ENCODE data around the gene SLC1A6.
"Not testable (repeated sequence)": the region's sequence is repeated elsewhere in the genome, so short reads cannot be mapped to it uniquely, and the experiment has no call there.

Gene SLC1A6

GRCh38 chr19:14949876-14950275, 29.8 kb downstream of the SLC1A6 start:
- no peaks in the 10 kb centered on the region for H3K9me2 ChIP-seq (replicated peaks; ENCODE audit: control insufficient read depth, low read length)
- H3K27me3 ChIP-seq (ENCODE audit: control insufficient read depth, low read length), result no peaks in the 10 kb centered on the region
- no peaks in the 10 kb centered on the region for H3K36me3 ChIP-seq (ENCODE audit: control insufficient read depth, low read length)
- no peaks in the 10 kb centered on the region for H3K4me1 ChIP-seq (ENCODE audit: control insufficient read depth, low read length)
- H4K20me1 ChIP-seq (ENCODE audit: control insufficient read depth, insufficient read depth, low read depth, low read length), result no peaks in the 10 kb centered on the region
- no peak overlapping the region for H3K4me3 ChIP-seq (ENCODE audit: low read length)
- H3F3A ChIP-seq (ENCODE audit: control insufficient read depth, insufficient read depth), result no peaks in the 10 kb centered on the region
- no peaks in the 10 kb centered on the region for H3K9me3 ChIP-seq (ENCODE audit: control insufficient read depth, insufficient read depth, low read length)
- TF ChIP-seq CTCF (IDR thresholded peaks at IDR 0.05; ENCODE audit: low read depth, low read length, poor library complexity, severe bottlenecking) (no peak), EZH2phosphoT487 (IDR thresholded peaks at IDR 0.05; ENCODE audit: borderline replicate concordance, low read length) (no peak)
- no peak overlapping the region for H3K27ac ChIP-seq (ENCODE audit: low read depth, low read length)
- H3K4me2 ChIP-seq (ENCODE audit: low read length), result no peak overlapping the region
- no peaks in the 10 kb centered on the region for H3K79me2 ChIP-seq (ENCODE audit: control insufficient read depth, low read length)

GRCh38 chr19:14949413-14949812, 30.3 kb downstream of the SLC1A6 start:
- H3K4me3 ChIP-seq (ENCODE audit: low read length); H3K9me3 ChIP-seq (ENCODE audit: control insufficient read depth, insufficient read depth, low read length); H4K20me1 ChIP-seq (ENCODE audit: control insufficient read depth, insufficient read depth, low read depth, low read length); H3K4me2 ChIP-seq (ENCODE audit: low read length); H3K79me2 ChIP-seq (ENCODE audit: control insufficient read depth, low read length); H3K9me2 ChIP-seq (replicated peaks; ENCODE audit: control insufficient read depth, low read length); H3F3A ChIP-seq (ENCODE audit: control insufficient read depth, insufficient read depth); H3K27me3 ChIP-seq (ENCODE audit: control insufficient read depth, low read length); H3K36me3 ChIP-seq (ENCODE audit: control insufficient read depth, low read length); H3K27ac ChIP-seq (ENCODE audit: low read depth, low read length); H3K4me1 ChIP-seq (ENCODE audit: control insufficient read depth, low read length): not testable (repeated sequence)

- H3F3A ChIP-seq (ENCODE audit: control insufficient read depth, insufficient read depth), result no peaks in the 10 kb centered on the region
- no peaks in the 10 kb centered on the region for H3K9me2 ChIP-seq (replicated peaks; ENCODE audit: control insufficient read depth, low read length)
- H3K4me2 ChIP-seq (ENCODE audit: low read length), result no peak overlapping the region
- no peaks in the 10 kb centered on the region for H3K9me3 ChIP-seq (ENCODE audit: control insufficient read depth, insufficient read depth, low read length)
- peaks cover 6% of the 10 kb centered on the region; the same call in 1 of the 2 replicates for H3K27me3 ChIP-seq (ENCODE audit: control insufficient read depth, low read length)
- H3K4me1 ChIP-seq (ENCODE audit: control insufficient read depth, low read length), result no peaks in the 10 kb centered on the region
- H3K79me2 ChIP-seq (ENCODE audit: control insufficient read depth, low read length), result no peaks in the 10 kb centered on the region
- no peak overlapping the region for H3K27ac ChIP-seq (ENCODE audit: low read depth, low read length)
- no peaks in the 10 kb centered on the region for H3K36me3 ChIP-seq (ENCODE audit: control insufficient read depth, low read length)
- H3K4me3 ChIP-seq (ENCODE audit: low read length), result no peak overlapping the region
- no peaks in the 10 kb centered on the region for H4K20me1 ChIP-seq (ENCODE audit: control insufficient read depth, insufficient read depth, low read depth, low read length)
- no peak for TF ChIP-seq EZH2phosphoT487 (IDR thresholded peaks at IDR 0.05; ENCODE audit: borderline replicate concordance, low read length)
- no peak for TF ChIP-seq CTCF (IDR thresholded peaks at IDR 0.05; ENCODE audit: low read depth, low read length, poor library complexity, severe bottlenecking)
These were observed 35.2 kb downstream of the SLC1A6 start for GRCh38 chr19:14944456-14944855.

GRCh38 chr19:14943601-14944000, 36.1 kb downstream of the SLC1A6 start:
- H3K9me3 ChIP-seq (ENCODE audit: control insufficient read depth, insufficient read depth, low read length), result no peaks in the 10 kb centered on the region
- TF ChIP-seq EZH2phosphoT487 (IDR thresholded peaks at IDR 0.05; ENCODE audit: borderline replicate concordance, low read length) (no peak), CTCF (IDR thresholded peaks at IDR 0.05; ENCODE audit: low read depth, low read length, poor library complexity, severe bottlenecking) (no peak)
- H3F3A ChIP-seq (ENCODE audit: control insufficient read depth, insufficient read depth), result no peaks in the 10 kb centered on the region
- H3K4me3 ChIP-seq (ENCODE audit: low read length), result no peak overlapping the region
- no peak overlapping the region for H3K4me2 ChIP-seq (ENCODE audit: low read length)
- H3K9me2 ChIP-seq (replicated peaks; ENCODE audit: control insufficient read depth, low read length), result no peaks in the 10 kb centered on the region
- no peaks in the 10 kb centered on the region for H4K20me1 ChIP-seq (ENCODE audit: control insufficient read depth, insufficient read depth, low read depth, low read length)
- H3K4me1 ChIP-seq (ENCODE audit: control insufficient read depth, low read length), result no peaks in the 10 kb centered on the region
- H3K27ac ChIP-seq (ENCODE audit: low read depth, low read length), result no peak overlapping the region
- H3K27me3 ChIP-seq (ENCODE audit: control insufficient read depth, low read length), result peaks cover 6% of the 10 kb centered on the region; the same call in 1 of the 2 replicates
- no peaks in the 10 kb centered on the region for H3K36me3 ChIP-seq (ENCODE audit: control insufficient read depth, low read length)
- no peaks in the 10 kb centered on the region for H3K79me2 ChIP-seq (ENCODE audit: control insufficient read depth, low read length)
